HEK293 (cell line): ENCODE measurements around the gene HOXD3.

Source experiments
- CTCF ChIA-PET: fragments of 350-600 bp; formaldehyde crosslinking; extraction: SDS; loops from one replicate; lab custom pipeline; 2021; ENCODE audit warnings: antibody characterized with exemption; lab: Yijun Ruan, JAX
- POLR2A ChIA-PET: fragments of 300-600 bp; formaldehyde crosslinking; extraction: SDS; loops from one replicate; lab custom pipeline; 2020; ENCODE audit warnings: antibody characterized with exemption, inconsistent platforms; lab: Yijun Ruan, JAX
- H3K27ac ChIP-seq: fragments of 200-500 bp; sonication (Bioruptor generic); 2 replicates; pipeline ENCODE4 v1.5.1; 2014; ENCODE audit warnings: low read depth, low read length, control low read depth, inconsistent platforms; ENCODE audit errors: extremely low read depth
- H3K36me3 ChIP-seq, 2 experiments: fragments of 200-500 bp in 1 of 2; sonication (Bioruptor generic) in 1 of 2; 1 replicate in 1 of 2; 2 replicates in 1 of 2; pipeline ENCODE4 v1.5.1; 2014 to 2017; ENCODE audit warnings: inconsistent platforms in 2 of 2, low read length in 2 of 2; ENCODE audit not compliant: control insufficient read depth in 2 of 2, insufficient read depth in 1 of 2
- H3K4me1 ChIP-seq: fragments of 200-500 bp; sonication (Bioruptor generic); 2 replicates; pipeline ENCODE4 v1.5.1; 2014; ENCODE audit warnings: mild to moderate bottlenecking, low read length, inconsistent platforms; ENCODE audit not compliant: control insufficient read depth, insufficient read depth
- H3K4me3 ChIP-seq: 2 replicates; pipeline ENCODE4 v1.5.1; 2011; ENCODE audit warnings: low read depth, mild to moderate bottlenecking, control low read depth, low read length, moderate library complexity
- H3K9me3 ChIP-seq: fragments of 200-500 bp; sonication (Bioruptor generic); 2 replicates; pipeline ENCODE4 v1.5.1; 2014; ENCODE audit warnings: low read depth, low read length, inconsistent platforms; ENCODE audit not compliant: control insufficient read depth, insufficient read depth
- GLI2 ChIP-seq: fragments of 450-650 bp; formaldehyde crosslinking; IDR thresholded peaks from 2 replicates; pipeline ENCODE4; 2017; ENCODE audit warnings: missing biosample characterization, missing genetic modification characterization, low read depth, borderline replicate concordance
- HIC1 ChIP-seq: fragments of 450-650 bp; formaldehyde crosslinking; IDR thresholded peaks from 2 replicates; pipeline ENCODE4 v1.5.1; 2016; ENCODE audit warnings: missing biosample characterization, missing genetic modification characterization
- ZBTB7A ChIP-seq: fragments of 450-650 bp; formaldehyde crosslinking; IDR thresholded peaks from 2 replicates; pipeline ENCODE4 v1.5.1; 2016; ENCODE audit warnings: low read depth, missing biosample characterization, missing genetic modification characterization
- ZFP37 ChIP-seq: fragments of 450-650 bp; formaldehyde crosslinking; IDR thresholded peaks from 2 replicates; pipeline ENCODE4 v1.5.1; 2016; ENCODE audit warnings: missing biosample characterization, missing genetic modification characterization
- ZIC2 ChIP-seq: fragments of 450-650 bp; formaldehyde crosslinking; IDR thresholded peaks from 2 replicates; pipeline ENCODE4 v1.5.1; 2016; ENCODE audit warnings: missing biosample characterization, missing genetic modification characterization
- ZNF146 ChIP-seq: fragments of 450-650 bp; formaldehyde crosslinking; IDR thresholded peaks from 2 replicates; pipeline ENCODE4 v1.5.1; 2016; ENCODE audit warnings: missing biosample characterization, missing genetic modification characterization
- ZNF19 ChIP-seq: fragments of 450-650 bp; formaldehyde crosslinking; IDR thresholded peaks from 2 replicates; pipeline ENCODE4; 2016; ENCODE audit warnings: missing biosample characterization, missing genetic modification characterization, low read depth
- ZNF394 ChIP-seq: fragments of 450-650 bp; formaldehyde crosslinking; IDR thresholded peaks from 2 replicates; pipeline ENCODE4 v1.5.1; 2016; ENCODE audit warnings: missing biosample characterization, missing genetic modification characterization, mild to moderate bottlenecking, moderate library complexity, borderline replicate concordance
- ZNF449 ChIP-seq: fragments of 450-650 bp; formaldehyde crosslinking; IDR thresholded peaks from 2 replicates; pipeline ENCODE4 v1.5.1; 2017; ENCODE audit warnings: missing biosample characterization, mild to moderate bottlenecking, missing genetic modification characterization, moderate library complexity
- ZNF514 ChIP-seq: fragments of 450-650 bp; formaldehyde crosslinking; IDR thresholded peaks from 2 replicates; pipeline ENCODE4 v1.5.1; 2016; ENCODE audit warnings: missing biosample characterization, missing genetic modification characterization
- ZNF549 ChIP-seq: fragments of 450-650 bp; IDR thresholded peaks from 2 replicates; pipeline ENCODE4 v1.5.1; 2018; ENCODE audit warnings: missing biosample characterization, missing genetic modification characterization, mild to moderate bottlenecking, inconsistent platforms, moderate library complexity
- ZNF560 ChIP-seq: fragments of 450-650 bp; formaldehyde crosslinking; IDR thresholded peaks from 2 replicates; pipeline ENCODE4 v1.5.1; 2017; ENCODE audit warnings: missing biosample characterization, missing genetic modification characterization, borderline replicate concordance
- ZNF585B ChIP-seq: fragments of 450-650 bp; formaldehyde crosslinking; IDR thresholded peaks from 2 replicates; pipeline ENCODE4 v1.5.1; 2016; ENCODE audit warnings: missing biosample characterization, missing genetic modification characterization
- ZNF621 ChIP-seq: fragments of 450-650 bp; formaldehyde crosslinking; IDR thresholded peaks from 2 replicates; pipeline ENCODE4 v1.5.1; 2017; ENCODE audit warnings: missing biosample characterization, missing genetic modification characterization
- ZNF830 ChIP-seq: fragments of 450-650 bp; IDR thresholded peaks from 2 replicates; pipeline ENCODE4 v1.5.0; 2018; ENCODE audit warnings: missing biosample characterization, missing genetic modification characterization, low read depth, mild to moderate bottlenecking, moderate library complexity

HOXD3 gene

GRCh38 chr2:176147800-176148496, 9.2 kb upstream of the HOXD3 start:
- ChIA-PET CTCF (interaction anchor here (0.7 to 1.2 kb wide), 2 partner anchors 307 to 407 kb away, joined by 3 read pairs; no protein-coding TSS in a partner anchor), POLR2A (interaction anchor here (0.8 kb wide), 1 partner anchor 12 kb away, joined by 3 read pairs; no protein-coding TSS in a partner anchor)

GRCh38 chr2:176148751-176149421, 8.2 kb upstream of the HOXD3 start:
- CTCF ChIA-PET, result interaction anchor here (0.7 to 3.2 kb wide), 3 partner anchors 8 to 406 kb away, joined by 3 to 16 read pairs (median 3); no protein-coding TSS in a partner anchor
- Histone ChIP-seq H3K9me3 (no peaks in the 10 kb centered on the region), H3K4me1 (peaks cover 23% of the 10 kb centered on the region), H3K4me3 (no peak overlapping the region), H3K36me3 (peaks cover 0 to 38% of the 10 kb centered on the region in 2 experiments; a peak in 1 of 3 replicates), H3K27ac (no peak overlapping the region)
- POLR2A ChIA-PET, result interaction anchor here (0.8 kb wide), 1 partner anchor 13 kb away, joined by 3 read pairs; no protein-coding TSS in a partner anchor
- no peak for TF ChIP-seq ZNF585B (tag by site-specific recombination)
- TF ChIP-seq ZBTB7A (tag by site-specific recombination), result no peak
- no peak for TF ChIP-seq ZFP37 (tag by site-specific recombination)
- TF ChIP-seq ZNF560 (tag by site-specific recombination), result no peak
- TF ChIP-seq ZNF621, result no peak
- TF ChIP-seq ZNF146 (tag by site-specific recombination), result no peak

More at GRCh38 chr2:176147800-176148496, 9.2 kb upstream of the HOXD3 start:
- H3K9me3 ChIP-seq, result no peaks in the 10 kb centered on the region
- H3K4me3 ChIP-seq, result no peak overlapping the region
- H3K36me3 ChIP-seq, result peaks cover 0 to 28% of the 10 kb centered on the region in 2 experiments; a peak in 1 of 3 replicates
- no peak overlapping the region for H3K27ac ChIP-seq
- peaks cover 18% of the 10 kb centered on the region for H3K4me1 ChIP-seq
- TF ChIP-seq ZNF449 (tag by site-specific recombination) (peak; percentile 71), GLI2 (tag by site-specific recombination) (no peak)
- TF ChIP-seq, all 188 proteins: peak for 1

- Histone ChIP-seq H3K36me3 (peaks cover 0 to 39% of the 10 kb centered on the region in 2 experiments; a peak in 1 of 3 replicates), H3K27ac (no peak overlapping the region)
- no peak for TF ChIP-seq ZNF19
- no peak for TF ChIP-seq ZNF514 (tag by site-specific recombination)
- TF ChIP-seq ZNF830 (tag by site-specific recombination), result no peak
- no peak for TF ChIP-seq ZNF549 (tag by site-specific recombination)
- no peak for TF ChIP-seq HIC1
- TF ChIP-seq ZNF394, result no peak
- no peak for TF ChIP-seq ZIC2 (tag by site-specific recombination)
- TF ChIP-seq, all 188 proteins: peak for 0
- Histone ChIP-seq H3K9me3 (no peaks in the 10 kb centered on the region), H3K4me3 (no peak overlapping the region), H3K4me1 (peaks cover 23% of the 10 kb centered on the region)
- ChIA-PET CTCF (interaction anchor here (3.2 kb wide), 1 partner anchor 9 kb away, joined by 16 read pairs; no protein-coding TSS in a partner anchor), POLR2A (no interaction called here)
Observed at GRCh38 chr2:176149481-176149938, 7.6 kb upstream of the HOXD3 start.
